Esophagus muscularis mucosa (tissue), 4 donors: ENCODE results near the gene MEF2C. TPM values are rescaled to one million over a fixed set of nuclear protein-coding genes. Genes with fewer than 3 reads are reported as not detected.
A peak's percentile ranks its signal among the peaks of the same experiment; 100 is the strongest.

ENCODE experiments used
- DNase-seq: peaks from one replicate; pipeline ENCODE4 v3.0.0-alpha.2; 2017; ENCODE audit errors: extremely low spot score
- H3K27ac ChIP-seq, 4 donors: fragments of 200-600 bp; sonication (generic); replicated peaks in 1 of 4; 1 replicate in 3 of 4; 2 replicates in 1 of 4; pipeline ENCODE4 v1.5.1; 2016 to 2019; ENCODE audit warnings: mild to moderate bottlenecking in 1 of 4
- H3K27me3 ChIP-seq, 4 donors: fragments of 200-600 bp; sonication (generic); one replicate each; pipeline versions ENCODE4 v1.5.1 to v1.6.0; 2016 to 2019
- H3K36me3 ChIP-seq, 4 donors: fragments of 200-600 bp; sonication (generic); one replicate each; pipeline ENCODE4 v1.5.1; 2016 to 2019
- H3K4me1 ChIP-seq, 4 donors: fragments of 200-600 bp; sonication (generic); one replicate each; pipeline ENCODE4 v1.5.1; 2016 to 2019
- H3K4me3 ChIP-seq, 4 donors: fragments of 200-600 bp; sonication (generic); 1 replicate in 2 of 4; 2 replicates in 2 of 4; pipeline ENCODE4 v1.5.1; 2016 to 2019; ENCODE audit warnings: mild to moderate bottlenecking in 4 of 4, moderate library complexity in 1 of 4
- H3K9me3 ChIP-seq, 4 donors: fragments of 200-600 bp; sonication (generic); 1 replicate in 3 of 4; 2 replicates in 1 of 4; pipeline ENCODE4 v1.5.1; 2016 to 2019
- EP300 ChIP-seq: sonication (generic); formaldehyde crosslinking; IDR thresholded peaks from one replicate; pipeline ENCODE4 v1.6.1; 2017; ENCODE audit warnings: antibody characterized with exemption
- POLR2A ChIP-seq: fragments of 450-650 bp; IDR thresholded peaks from one replicate; pipeline ENCODE4 v1.6.1; 2017; ENCODE audit warnings: antibody characterized with exemption, moderate library complexity, mild to moderate bottlenecking, low read depth
- POLR2AphosphoS5 ChIP-seq, 2 donors: sonication (generic); formaldehyde crosslinking; IDR thresholded peaks; one replicate each; pipeline ENCODE4 v1.6.1; 2017; ENCODE audit warnings: antibody characterized with exemption in 2 of 2
- WGBS: methylation state at CpG from one replicate; pipeline ENCODE4 v1.1.5; 2018; 5-methylcytosine and 5-hydroxymethylcytosine counted together
- intact Hi-C: fragments of 100-400 bp; cut with DNase I; formaldehyde crosslinking; loops from one replicate; pipeline ENCODE4 v1.15.1; 2023
- total RNA-seq, 4 donors: library from RNA; depleted of rRNA; stranded (reverse); fragments of >200 nt; gene quantifications; one replicate each; pipeline versions ENCODE4 v1.1.0 to v1.2.1, GENCODE V29; 2016
- TF ChIP-seq, protein P1 (sequence below), 3 experiments: fragments of 200-600 bp in 2 of 3; fragments of 450-650 bp in 1 of 3; sonication (generic) in 2 of 3; IDR thresholded peaks; one replicate each; pipeline ENCODE4 v1.5.1; 2017 to 2019; ENCODE audit warnings: antibody characterized with exemption in 3 of 3, mild to moderate bottlenecking in 2 of 3, moderate library complexity in 1 of 3

MEF2C gene
- total RNA-seq, 4 donors from 2014 or later: 20.8 to 34.3 (median 29.0) TPM

DNA sequence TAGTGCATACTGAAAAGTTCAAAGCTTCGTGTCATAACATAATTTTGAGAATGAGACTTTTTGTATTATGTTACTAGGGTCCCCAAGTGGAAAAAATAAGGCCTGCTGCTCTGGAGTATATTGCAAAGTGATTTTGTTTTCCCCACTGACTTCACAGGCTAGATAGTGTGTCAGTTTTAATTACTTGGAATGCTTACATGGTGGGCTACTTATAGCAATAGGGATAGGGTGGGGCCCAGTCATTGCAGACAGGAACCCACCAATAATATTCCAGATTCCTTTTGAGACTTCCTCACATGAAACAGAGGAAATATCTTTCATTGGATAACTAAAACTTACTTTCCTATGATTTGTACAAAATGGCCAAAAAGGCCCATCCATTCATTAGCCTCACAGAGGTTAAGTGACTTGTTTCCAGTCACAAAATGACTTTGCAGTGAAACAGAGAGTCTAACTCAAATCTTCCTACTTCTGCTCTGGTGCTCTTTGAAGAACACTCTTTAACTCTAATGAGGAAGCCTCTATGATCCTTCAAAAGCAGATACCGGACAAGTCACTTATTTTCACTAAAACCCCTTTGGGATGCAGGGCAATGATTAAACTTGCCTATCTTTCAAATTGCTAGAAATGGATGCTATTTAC, 16.2 kb upstream of the MEF2C start:
- TF ChIP-seq EP300 (no peak), POLR2A (no peak), POLR2AphosphoS5 (IDR thresholded peaks at IDR 0.05) (no peak)
- TF ChIP-seq, protein P1, sequence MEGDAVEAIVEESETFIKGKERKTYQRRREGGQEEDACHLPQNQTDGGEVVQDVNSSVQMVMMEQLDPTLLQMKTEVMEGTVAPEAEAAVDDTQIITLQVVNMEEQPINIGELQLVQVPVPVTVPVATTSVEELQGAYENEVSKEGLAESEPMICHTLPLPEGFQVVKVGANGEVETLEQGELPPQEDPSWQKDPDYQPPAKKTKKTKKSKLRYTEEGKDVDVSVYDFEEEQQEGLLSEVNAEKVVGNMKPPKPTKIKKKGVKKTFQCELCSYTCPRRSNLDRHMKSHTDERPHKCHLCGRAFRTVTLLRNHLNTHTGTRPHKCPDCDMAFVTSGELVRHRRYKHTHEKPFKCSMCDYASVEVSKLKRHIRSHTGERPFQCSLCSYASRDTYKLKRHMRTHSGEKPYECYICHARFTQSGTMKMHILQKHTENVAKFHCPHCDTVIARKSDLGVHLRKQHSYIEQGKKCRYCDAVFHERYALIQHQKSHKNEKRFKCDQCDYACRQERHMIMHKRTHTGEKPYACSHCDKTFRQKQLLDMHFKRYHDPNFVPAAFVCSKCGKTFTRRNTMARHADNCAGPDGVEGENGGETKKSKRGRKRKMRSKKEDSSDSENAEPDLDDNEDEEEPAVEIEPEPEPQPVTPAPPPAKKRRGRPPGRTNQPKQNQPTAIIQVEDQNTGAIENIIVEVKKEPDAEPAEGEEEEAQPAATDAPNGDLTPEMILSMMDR (IDR thresholded peaks at IDR 0.05): no peak
- H3K9me3 ChIP-seq: no peaks in the 10 kb centered on the region
- no peak overlapping the region for H3K4me3 ChIP-seq
- H3K36me3 ChIP-seq: no peaks in the 10 kb centered on the region
- no peaks in the 10 kb centered on the region for H3K4me1 ChIP-seq
- no peak overlapping the region for H3K27ac ChIP-seq
- H3K27me3 ChIP-seq: no peaks in the 10 kb centered on the region
- intact Hi-C loops: no loop called here
- WGBS: 84% methylated on average over 2 of the region's 2 CpGs
- DNase-seq: no peak

GRCh38 chr5:88897748-88898147, 14.8 kb upstream of the MEF2C start:
- Histone ChIP-seq H3K4me1 (no peaks in the 10 kb centered on the region), H3K36me3 (no peaks in the 10 kb centered on the region), H3K27ac (no peak overlapping the region), H3K9me3 (no peaks in the 10 kb centered on the region), H3K4me3 (no peak overlapping the region), H3K27me3 (no peaks in the 10 kb centered on the region)
- no peak for DNase-seq
- intact Hi-C loops: no loop called here
- TF ChIP-seq EP300: no peak
- 96% methylated on average over 1 of the region's 1 CpG for WGBS

- Histone ChIP-seq H3K4me1 (peaks cover 1 to 2% (median 1%) of the 10 kb centered on the region in 4 donors), H3K9me3 (no peaks in the 10 kb centered on the region), H3K36me3 (no peaks in the 10 kb centered on the region), H3K27ac (no peak overlapping the region), H3K4me3 (no peak overlapping the region), H3K27me3 (no peaks in the 10 kb centered on the region)
- intact Hi-C loops: no loop called here
- TF ChIP-seq, protein P1 (IDR thresholded peaks at IDR 0.05): no peak
- no peak for TF ChIP-seq POLR2A
- WGBS: 94% methylated on average over 10 of the region's 10 CpGs
- DNase-seq: no peak
Observed at GRCh38 chr5:88895681-88896501, 12.9 kb upstream of the MEF2C start.

GRCh38 chr5:88892669-88893068, 9.7 kb upstream of the MEF2C start:
- Histone ChIP-seq H3K9me3 (no peaks in the 10 kb centered on the region), H3K4me1 (peaks cover 4 to 26% (median 24%) of the 10 kb centered on the region in 4 donors), H3K36me3 (no peaks in the 10 kb centered on the region), H3K27ac (no peak overlapping the region), H3K4me3 (no peak overlapping the region), H3K27me3 (no peaks in the 10 kb centered on the region)
- no peak for DNase-seq
- intact Hi-C loops: no loop called here
- no peak for TF ChIP-seq POLR2AphosphoS5 (IDR thresholded peaks at IDR 0.05)
- TF ChIP-seq EP300: no peak
- TF ChIP-seq, protein P1 (IDR thresholded peaks at IDR 0.05): no peak
- TF ChIP-seq POLR2A: no peak
- WGBS: 79% methylated on average over 3 of the region's 3 CpGs

- Histone ChIP-seq H3K27ac (peak overlapping the region; percentile 87 to 96 (median 91)), H3K4me3 (peak overlapping the region; percentile 62 to 72 (median 70)), H3K36me3 (no peaks in the 10 kb centered on the region), H3K9me3 (no peaks in the 10 kb centered on the region), H3K27me3 (no peaks in the 10 kb centered on the region), H3K4me1 (peaks cover 9 to 49% (median 47%) of the 10 kb centered on the region in 4 donors)
- WGBS: 24% methylated on average over 10 of the region's 10 CpGs
- no peak for DNase-seq
- TF ChIP-seq, protein P1 (IDR thresholded peaks at IDR 0.05): no peak
- TF ChIP-seq EP300: no peak
- TF ChIP-seq POLR2AphosphoS5 (IDR thresholded peaks at IDR 0.05): no peak
- no peak for TF ChIP-seq POLR2A
- intact Hi-C loops: no loop called here
Observed at GRCh38 chr5:88890070-88890781, 7.2 kb upstream of the MEF2C start.
